ENCODE results near the gene USP46.
A peak's percentile ranks its signal among the peaks of the same experiment; 100 is the strongest.

Gene USP46

DNA sequence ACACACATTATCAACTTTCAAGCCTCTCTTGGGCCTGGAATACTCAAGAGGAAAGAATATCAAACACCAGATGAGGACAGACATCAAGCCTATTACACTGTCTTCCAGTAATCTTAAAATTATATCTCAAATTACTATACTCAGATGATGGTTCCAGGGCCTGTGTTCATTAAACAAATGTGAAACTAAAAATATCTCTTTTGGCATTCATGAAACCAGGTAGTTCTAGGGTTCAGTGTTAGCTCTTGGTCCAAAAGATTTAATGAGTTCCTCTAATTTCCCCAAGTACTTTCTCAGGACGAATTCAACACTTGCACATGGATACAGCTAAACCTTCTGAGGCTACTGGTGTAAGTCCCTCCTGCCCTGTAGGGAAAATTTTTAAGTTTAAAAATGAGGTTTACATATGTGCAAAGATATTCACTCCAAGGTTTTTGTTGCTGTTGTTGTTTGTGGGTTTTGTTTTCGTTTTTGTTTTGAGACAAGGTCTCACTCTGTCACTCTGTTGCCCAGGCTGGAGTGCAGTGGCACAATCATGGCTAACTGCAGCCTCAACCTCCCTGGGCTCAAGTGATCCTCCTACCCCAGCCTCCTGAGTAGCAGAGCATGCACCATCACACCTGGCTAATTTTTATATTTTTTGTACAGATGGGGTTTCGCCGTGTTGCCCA is 79.4 kb downstream of the USP46 start:
- TF ChIP-seq, protein P1, sequence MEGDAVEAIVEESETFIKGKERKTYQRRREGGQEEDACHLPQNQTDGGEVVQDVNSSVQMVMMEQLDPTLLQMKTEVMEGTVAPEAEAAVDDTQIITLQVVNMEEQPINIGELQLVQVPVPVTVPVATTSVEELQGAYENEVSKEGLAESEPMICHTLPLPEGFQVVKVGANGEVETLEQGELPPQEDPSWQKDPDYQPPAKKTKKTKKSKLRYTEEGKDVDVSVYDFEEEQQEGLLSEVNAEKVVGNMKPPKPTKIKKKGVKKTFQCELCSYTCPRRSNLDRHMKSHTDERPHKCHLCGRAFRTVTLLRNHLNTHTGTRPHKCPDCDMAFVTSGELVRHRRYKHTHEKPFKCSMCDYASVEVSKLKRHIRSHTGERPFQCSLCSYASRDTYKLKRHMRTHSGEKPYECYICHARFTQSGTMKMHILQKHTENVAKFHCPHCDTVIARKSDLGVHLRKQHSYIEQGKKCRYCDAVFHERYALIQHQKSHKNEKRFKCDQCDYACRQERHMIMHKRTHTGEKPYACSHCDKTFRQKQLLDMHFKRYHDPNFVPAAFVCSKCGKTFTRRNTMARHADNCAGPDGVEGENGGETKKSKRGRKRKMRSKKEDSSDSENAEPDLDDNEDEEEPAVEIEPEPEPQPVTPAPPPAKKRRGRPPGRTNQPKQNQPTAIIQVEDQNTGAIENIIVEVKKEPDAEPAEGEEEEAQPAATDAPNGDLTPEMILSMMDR (IDR thresholded peaks at IDR 0.05; ENCODE audit: insufficient read depth, low read length, missing control alignments) = no peak
- DNase-seq (ENCODE audit: low read depth, low spot score) = no peak
- CTCF ChIA-PET = interaction anchor here (1.0 kb wide), 1 partner anchor 17 kb away, joined by 4 read pairs; no protein-coding TSS in a partner anchor
- H3K4me3 ChIP-seq (ENCODE audit: low read depth, low read length) = no peak overlapping the region
- POLR2A ChIA-PET = no interaction called here

DNA sequence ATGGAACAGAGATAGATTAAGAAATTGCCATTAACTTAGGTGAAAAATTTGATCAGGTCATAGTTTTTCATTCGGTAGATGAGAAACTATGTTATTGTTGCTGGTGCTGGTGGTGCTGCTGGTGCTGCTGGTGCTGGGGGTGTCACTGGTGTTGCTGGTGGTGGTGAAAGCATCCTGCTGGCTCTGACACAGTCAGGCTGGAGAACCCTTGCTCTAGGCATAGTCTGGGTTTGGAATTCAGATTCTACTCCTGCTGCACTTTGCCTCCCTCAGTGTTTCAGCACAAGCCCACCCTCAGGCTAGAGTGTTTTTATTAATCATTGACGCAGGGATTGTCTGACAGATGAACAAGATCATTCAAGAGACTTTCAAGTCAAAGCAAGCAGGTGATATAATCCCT is 80.2 kb downstream of the USP46 start:
- CTCF ChIA-PET = interaction anchor here (0.7 kb wide), 1 partner anchor 9 kb away, joined by 3 read pairs; no protein-coding TSS in a partner anchor
- DNase-seq (ENCODE audit: low read depth, low spot score) = no peak
- POLR2A ChIA-PET = no interaction called here
- TF ChIP-seq, protein P1 (IDR thresholded peaks at IDR 0.05; ENCODE audit: insufficient read depth, low read length, missing control alignments) = no peak
- H3K4me3 ChIP-seq (ENCODE audit: low read depth, low read length) = no peak overlapping the region

DNA sequence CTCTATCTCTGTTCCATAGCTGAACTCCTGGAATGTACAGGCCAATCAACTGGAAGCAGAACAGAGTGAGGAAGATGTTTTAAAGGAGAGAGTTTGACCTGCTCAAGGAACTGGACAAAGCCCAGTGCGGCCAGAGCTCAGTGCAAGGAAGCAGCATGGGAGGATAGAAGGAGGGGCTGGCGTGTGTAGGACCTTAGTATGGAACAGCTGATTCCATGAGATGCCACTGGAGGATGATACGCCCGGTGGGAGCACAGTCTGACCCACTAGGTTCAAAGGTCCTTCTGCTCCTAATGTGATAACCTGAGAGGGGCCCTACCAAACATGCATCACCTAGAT is 81.5 kb downstream of the USP46 start:
- ChIA-PET CTCF (interaction anchor here (1.4 to 2.6 kb wide), 3 partner anchors 10 to 405 kb away, joined by 3 to 11 read pairs (median 8); no protein-coding TSS in a partner anchor), POLR2A (no interaction called here)
- no peak overlapping the region for H3K4me3 ChIP-seq (ENCODE audit: low read depth, low read length)
- TF ChIP-seq, protein P1 (IDR thresholded peaks at IDR 0.05; ENCODE audit: insufficient read depth, low read length, missing control alignments) = no peak
- no peak for DNase-seq (ENCODE audit: low read depth, low spot score)

DNA sequence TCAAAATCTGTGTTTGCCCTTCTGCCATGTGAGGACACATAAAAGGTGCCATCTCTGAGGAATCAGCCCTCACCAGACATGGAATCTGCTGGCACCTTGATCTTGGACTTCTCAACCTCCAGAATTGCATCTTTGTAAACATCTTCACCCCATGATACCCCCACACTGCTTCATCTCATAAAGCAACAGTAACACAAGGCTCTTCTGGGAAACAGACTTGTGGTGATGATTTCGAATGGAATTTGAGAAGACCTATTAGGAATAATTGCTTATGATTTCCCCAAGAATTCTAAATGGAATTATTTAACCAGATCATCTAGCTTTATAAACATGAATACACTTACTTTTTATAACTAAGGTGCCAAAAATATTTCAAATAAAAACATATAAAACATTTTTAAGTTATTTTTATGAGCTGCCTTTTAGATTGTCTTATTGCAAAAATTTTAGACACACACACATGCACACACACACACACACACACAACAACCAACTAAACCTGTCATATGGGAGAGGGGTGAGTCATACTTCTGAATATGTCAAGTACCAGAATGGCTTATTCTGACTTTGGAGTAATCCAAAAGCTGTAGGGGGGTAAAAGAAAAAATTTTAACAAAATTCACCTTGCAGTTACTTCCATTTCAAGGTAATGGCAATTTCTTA is 82.0 kb downstream of the USP46 start:
- TF ChIP-seq, protein P1 (IDR thresholded peaks at IDR 0.05; ENCODE audit: insufficient read depth, low read length, missing control alignments) = no peak
- no peak overlapping the region for H3K4me3 ChIP-seq (ENCODE audit: low read depth, low read length)
- ChIA-PET POLR2A (interaction anchor here (0.7 kb wide), 1 partner anchor 31 kb away, joined by 3 read pairs; no protein-coding TSS in a partner anchor), CTCF (interaction anchor here (1.4 to 2.6 kb wide), 3 partner anchors 10 to 406 kb away, joined by 3 to 11 read pairs (median 8); no protein-coding TSS in a partner anchor)
- DNase-seq (ENCODE audit: low read depth, low spot score) = peak; percentile 31

DNA sequence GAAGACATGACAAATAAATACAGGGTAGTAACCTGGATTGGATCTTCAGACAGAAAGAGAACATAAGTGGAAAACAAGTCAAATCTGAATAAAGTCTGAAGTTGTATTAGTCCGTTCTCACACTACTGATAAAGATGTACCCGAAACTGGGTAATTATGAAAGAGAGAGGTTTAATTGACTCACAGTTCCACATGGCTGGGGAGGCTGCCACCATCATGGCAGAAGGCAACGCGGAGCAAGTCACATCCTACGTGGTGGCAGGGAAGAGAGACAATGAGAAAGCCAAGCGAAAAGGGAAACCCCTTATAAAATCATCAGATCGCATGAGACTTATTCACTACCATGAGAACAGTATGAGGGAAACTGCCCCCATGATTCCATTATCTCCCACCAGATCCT is 82.8 kb downstream of the USP46 start:
- no peak overlapping the region for H3K4me3 ChIP-seq (ENCODE audit: low read depth, low read length)
- DNase-seq (ENCODE audit: low read depth, low spot score) = no peak
- ChIA-PET POLR2A (no interaction called here), CTCF (interaction anchor here (1.0 to 2.6 kb wide), 4 partner anchors 9 to 407 kb away, joined by 3 to 11 read pairs (median 6); no protein-coding TSS in a partner anchor)
- TF ChIP-seq, protein P1 (IDR thresholded peaks at IDR 0.05; ENCODE audit: insufficient read depth, low read length, missing control alignments) = no peak

DNA sequence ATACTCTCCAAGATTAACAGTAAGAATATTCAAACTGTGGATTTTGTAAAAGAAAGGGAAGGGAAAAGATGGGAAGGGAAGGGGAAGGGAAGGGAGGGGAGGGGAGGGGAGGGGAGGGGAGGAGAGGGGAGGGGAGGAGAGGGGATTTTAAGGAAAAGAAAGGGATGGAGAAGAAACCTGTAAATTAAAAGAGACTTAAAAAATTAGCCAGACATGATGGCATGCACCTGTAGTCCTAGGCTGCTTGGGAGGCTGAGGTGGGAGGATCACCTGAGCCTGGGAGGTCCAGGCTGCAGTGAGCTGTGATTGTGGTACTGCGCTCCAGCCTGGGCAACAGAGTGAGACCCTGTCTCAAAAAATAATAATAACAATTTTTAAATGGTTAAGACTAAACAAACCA is 83.7 kb downstream of the USP46 start:
- TF ChIP-seq, protein P1 (IDR thresholded peaks at IDR 0.05; ENCODE audit: insufficient read depth, low read length, missing control alignments) = no peak
- DNase-seq (ENCODE audit: low read depth, low spot score) = no peak
- ChIA-PET CTCF (interaction anchor here (1.0 to 2.6 kb wide), 3 partner anchors 10 to 408 kb away, joined by 3 to 11 read pairs (median 8); no protein-coding TSS in a partner anchor), POLR2A (no interaction called here)
- no peak overlapping the region for H3K4me3 ChIP-seq (ENCODE audit: low read depth, low read length)

Measured in AG04449 (cell line).